Heart left ventricle (tissue), 13 donors: ENCODE data around the gene DCAF17.

Source experiments
- CTCF ChIP-seq, 12 donors: fragments of 200-600 bp; sonication (generic) in 4 of 12; IDR thresholded peaks; one replicate each; pipeline versions ENCODE4 v1.5.0 to v1.8.0; 2018 to 2022; ENCODE audit warnings: antibody characterized with exemption in 12 of 12, mild to moderate bottlenecking in 5 of 12
- POLR2A ChIP-seq, 2 donors: fragments of 450-650 bp; IDR thresholded peaks; one replicate each; pipeline ENCODE4 v1.6.1; 2017; ENCODE audit warnings: antibody characterized with exemption in 2 of 2, mild to moderate bottlenecking in 2 of 2, moderate library complexity in 2 of 2
- donor health status: ischemic (EF 13 %, LVEDD 7.1; RV severe dilation, severe dysfunction).
- donor health status: DM: no; HTN: yes; CAD: no.
- donor health status: DM: no; HTN: no; CAD: no.
- donor health status: ischemic (EF 25% LVEDD 6.9; RV normal size, moderate dysfunction).
- donor health status: ischemic (EF 25% LVEDD 5.7; RV mildly dilated, moderate dysfunction).
- donor health status: ischemic (EF 35%, LVEDD 5.7; RV mildly dilated, moderate dysfunction).
- donor health status: nonischemic (EF 11% LVEDD 7.7; RV severe dilation, severe dysfunction).
- donor health status: DM: yes; HTN: yes; CAD: no.
- donor health status: PGD.
- donor health status: ischemic (EF 29% LVEDD 5.4; RV normal size, mild dysfunction).
- donor health status: nonischemic (EF 23%, LVEDD 6.1; RV moderate dilation, normal function).

GRCh38 chr2:171407676-171408044 lies 26.4 kb upstream of the DCAF17 start:
- TF ChIP-seq POLR2A (IDR thresholded peaks at IDR 0.05), result no peak
- TF ChIP-seq CTCF (IDR thresholded peaks at IDR 0.05), result no peak
